GM12873 (cell line): ENCODE results near the gene PPRC1.

Experiments
- CTCF ChIP-seq: IDR thresholded peaks from 2 replicates; pipeline ENCODE4 v1.5.1; 2012; ENCODE audit warnings: low read depth, mild to moderate bottlenecking, moderate library complexity, low read length, control low read depth; ENCODE audit not compliant: insufficient read depth; ENCODE audit errors: missing control alignments

The PPRC1 gene

GRCh38 chr10:102163342-102163989 is 30.6 kb downstream of the PPRC1 start:
- TF ChIP-seq CTCF, result no peak

- TF ChIP-seq CTCF, result no peak
Observed at GRCh38 chr10:102167861-102168260, 35.0 kb downstream of the PPRC1 start.

- no peak for TF ChIP-seq CTCF
Observed at GRCh38 chr10:102170602-102171001, 37.8 kb downstream of the PPRC1 start.

- TF ChIP-seq CTCF, result no peak
Observed at GRCh38 chr10:102172288-102172687, 39.4 kb downstream of the PPRC1 start.

- no peak for TF ChIP-seq CTCF
Observed at GRCh38 chr10:102175415-102175814, 42.6 kb downstream of the PPRC1 start.

GRCh38 chr10:102184606-102185005 is 51.8 kb downstream of the PPRC1 start:
- TF ChIP-seq CTCF, result no peak

- TF ChIP-seq CTCF, result no peak
Observed at GRCh38 chr10:102185272-102185671, 52.4 kb downstream of the PPRC1 start.
